HG02678 (cell line): ENCODE results near the gene LRCH3.
"Not testable (repeated sequence)": the region's sequence is repeated elsewhere in the genome, so short reads cannot be mapped to it uniquely, and the experiment has no call there.

Experiments used
- ATAC-seq: cut with Tn5 transposase; IDR thresholded peaks from one replicate; pipeline ENCODE4 v1.9.1; 2021; ENCODE audit warnings: mild to moderate bottlenecking, moderate library complexity; ENCODE audit not compliant: unreplicated experiment

Gene LRCH3

GRCh38 chr3:197882586-197882985 is 91.5 kb downstream of the LRCH3 start:
- no peak for ATAC-seq

- no peak for ATAC-seq
Observed at GRCh38 chr3:197883541-197883940, 92.5 kb downstream of the LRCH3 start.

GRCh38 chr3:197884330-197884729 is 93.3 kb downstream of the LRCH3 start:
- not testable (repeated sequence) for ATAC-seq

- ATAC-seq = not testable (repeated sequence)
Observed at GRCh38 chr3:197886052-197886451, 95.0 kb downstream of the LRCH3 start.

GRCh38 chr3:197887430-197888053 is 96.5 kb downstream of the LRCH3 start:
- not testable (repeated sequence) for ATAC-seq

GRCh38 chr3:197888511-197888910 is 97.5 kb downstream of the LRCH3 start:
- ATAC-seq = no peak

GRCh38 chr3:197889204-197889930 is 98.3 kb downstream of the LRCH3 start:
- ATAC-seq = no peak

GRCh38 chr3:197890693-197891092 is 99.6 kb downstream of the LRCH3 start:
- ATAC-seq = no peak

- ATAC-seq = no peak
Observed at GRCh38 chr3:197892162-197892561, 101.1 kb downstream of the LRCH3 start.

GRCh38 chr3:197896421-197896820 is 105.4 kb downstream of the LRCH3 start:
- ATAC-seq = no peak

GRCh38 chr3:197899833-197900478 is 108.9 kb downstream of the LRCH3 start:
- ATAC-seq = no peak

GRCh38 chr3:197901626-197902025 is 110.6 kb downstream of the LRCH3 start:
- no peak for ATAC-seq

- peak; percentile 87 for ATAC-seq
Observed at GRCh38 chr3:197906023-197906849, 115.2 kb downstream of the LRCH3 start.

- no peak for ATAC-seq
Observed at GRCh38 chr3:197906850-197907187, 115.8 kb downstream of the LRCH3 start.

- no peak for ATAC-seq
Observed at GRCh38 chr3:197907196-197907595, 116.1 kb downstream of the LRCH3 start.

GRCh38 chr3:197908550-197908949 is 117.5 kb downstream of the LRCH3 start:
- ATAC-seq = not testable (repeated sequence)

- no peak for ATAC-seq
Observed at GRCh38 chr3:197908957-197909701, 118.1 kb downstream of the LRCH3 start.

- ATAC-seq = no peak
Observed at GRCh38 chr3:197912741-197913476, 121.9 kb downstream of the LRCH3 start.

GRCh38 chr3:197913641-197914380 is 122.8 kb downstream of the LRCH3 start:
- ATAC-seq = no peak
